K562 (cell line): Measurements from ENCODE around the gene JUN. TPM values are rescaled to one million over a fixed set of nuclear protein-coding genes. Genes with fewer than 3 reads are reported as not detected.

Source experiments
- BRF2 ChIP-seq: IDR thresholded peaks from 3 replicates; pipeline ENCODE4 v1.6.1; 2011; ENCODE audit warnings: borderline replicate concordance, mild to moderate bottlenecking; ENCODE audit not compliant: insufficient read length, insufficient read depth
- CREM ChIP-seq: IDR thresholded peaks from 2 replicates; pipeline ENCODE4 v1.6.1; 2014; ENCODE audit warnings: antibody characterized with exemption, low read depth
- EP300 ChIP-seq: IDR thresholded peaks from 2 replicates; pipeline ENCODE4 v1.6.1; 2012; ENCODE audit warnings: low read length, improper control_type of control experiment
- ETV1 ChIP-seq: fragments of 450-650 bp; conservative IDR thresholded peaks from 2 replicates; pipeline ENCODE4 v1.6.1; 2016; ENCODE audit warnings: missing genetic modification characterization, control low read depth, low read depth, missing compliant biosample characterization
- FOXM1 ChIP-seq, 2 experiments: fragments of 450-650 bp in 1 of 2; sonication (generic) in 1 of 2; formaldehyde crosslinking in 1 of 2; IDR thresholded peaks; 2 replicates each; pipeline versions ENCODE4 v1.6.1 to v1.9.0; 2017 to 2022; ENCODE audit warnings: low read depth in 2 of 2, mild to moderate bottlenecking in 2 of 2, missing genetic modification reagents in 1 of 2, moderate library complexity in 1 of 2
- HNRNPLL ChIP-seq: fragments of 200-400 bp; formaldehyde crosslinking; IDR thresholded peaks from 2 replicates; pipeline ENCODE4 v1.6.1; 2017; ENCODE audit warnings: low read length, low read depth, mild to moderate bottlenecking; ENCODE audit not compliant: poor library complexity, severe bottlenecking
- KDM5B ChIP-seq: fragments of 200-600 bp; sonication (generic); IDR thresholded peaks from 2 replicates; pipeline ENCODE4 v1.6.1; 2012; ENCODE audit warnings: low read depth, mild to moderate bottlenecking, moderate library complexity, low read length, control low read depth, inconsistent platforms; ENCODE audit not compliant: insufficient replicate concordance
- NELFE ChIP-seq: IDR thresholded peaks from 2 replicates; pipeline ENCODE4 v1.6.1; 2011; ENCODE audit warnings: mild to moderate bottlenecking; ENCODE audit not compliant: insufficient read depth, insufficient read length
- POLR2B ChIP-seq: fragments of 450-650 bp; IDR thresholded peaks from 2 replicates; pipeline ENCODE4 v1.6.1; 2018; ENCODE audit warnings: low read depth; ENCODE audit not compliant: partially characterized antibody
- PREB ChIP-seq: sonication (generic); formaldehyde crosslinking; IDR thresholded peaks from 2 replicates; pipeline ENCODE4 v1.8.1; 2023; ENCODE audit warnings: mild to moderate bottlenecking, missing genetic modification reagents
- RBFOX2 ChIP-seq: fragments of 200-400 bp; formaldehyde crosslinking; IDR thresholded peaks from 2 replicates; pipeline ENCODE4 v1.6.1; 2017; ENCODE audit warnings: low read depth, mild to moderate bottlenecking, low read length, moderate library complexity
- SPI1 ChIP-seq: IDR thresholded peaks from 2 replicates; pipeline ENCODE4 v1.6.1; 2011; ENCODE audit warnings: low read depth, low read length, control low read depth, borderline replicate concordance
- TAF7 ChIP-seq: fragments of 450-650 bp; IDR thresholded peaks from 2 replicates; pipeline ENCODE4 v1.6.1; 2016; ENCODE audit warnings: missing genetic modification characterization, missing compliant biosample characterization
- TEAD1 ChIP-seq, 2 experiments: fragments of 450-650 bp in 1 of 2; sonication (generic) in 1 of 2; formaldehyde crosslinking; IDR thresholded peaks; 2 replicates each; pipeline versions ENCODE4 v1.4.0 to v1.8.0; 2020 to 2022; ENCODE audit warnings: mild to moderate bottlenecking in 2 of 2, missing genetic modification reagents in 1 of 2
- TFAM ChIP-seq: fragments of 250-450 bp; sonication (Bioruptor Pico); conservative IDR thresholded peaks from 2 replicates; pipeline ENCODE4 v1.5.0; 2021; ENCODE audit warnings: mild to moderate bottlenecking, moderate library complexity
- ZBTB33 ChIP-seq: sonication (generic); formaldehyde crosslinking; IDR thresholded peaks from 2 replicates; pipeline ENCODE4 v1.8.1; 2023; ENCODE audit warnings: mild to moderate bottlenecking, missing genetic modification reagents
- ZC3H8 ChIP-seq: fragments of 450-650 bp; IDR thresholded peaks from 2 replicates; pipeline ENCODE4 v1.6.1; 2017
- ZFP36 ChIP-seq: fragments of 150-350 bp; IDR thresholded peaks from 2 replicates; pipeline ENCODE4 v1.6.1; 2018; ENCODE audit warnings: low read length, low read depth; ENCODE audit not compliant: partially characterized antibody
- ZFX ChIP-seq: sonication (generic); formaldehyde crosslinking; IDR thresholded peaks from 2 replicates; pipeline ENCODE4 v1.8.0; 2022; ENCODE audit warnings: mild to moderate bottlenecking, missing genetic modification reagents, moderate library complexity
- ZNF174 ChIP-seq: fragments of 250-450 bp; sonication (Bioruptor Pico); IDR thresholded peaks from 2 replicates; pipeline ENCODE4 v1.4.0; 2020; ENCODE audit warnings: mild to moderate bottlenecking
- ZNF175 ChIP-seq: fragments of 200-800 bp; sonication (Bioruptor generic); IDR thresholded peaks from 2 replicates; pipeline ENCODE4 v1.6.1; 2016; ENCODE audit warnings: low read depth, mild to moderate bottlenecking, missing genetic modification characterization, missing compliant biosample characterization
- ZNF24 ChIP-seq: fragments of 450-650 bp; IDR thresholded peaks from 2 replicates; pipeline ENCODE4 v1.6.1; 2016
- ZNF311 ChIP-seq: fragments of 250-450 bp; sonication (Bioruptor Pico); IDR thresholded peaks from 2 replicates; pipeline ENCODE4 v1.4.0; 2020; ENCODE audit warnings: mild to moderate bottlenecking, moderate library complexity
- ZNF316 ChIP-seq: fragments of 450-650 bp; IDR thresholded peaks from 2 replicates; pipeline ENCODE4 v1.6.1; 2016
- ZNF644 ChIP-seq: fragments of 200-800 bp; sonication (Bioruptor generic); IDR thresholded peaks from 2 replicates; pipeline ENCODE4 v1.6.1; 2016; ENCODE audit warnings: low read depth, missing genetic modification characterization, missing compliant biosample characterization
- polyA plus RNA-seq, 8 experiments: library from polyadenylated mRNA; depleted of rRNA in 4 of 8; stranded (reverse) in 5 of 8; unstranded in 3 of 8; fragments of >200 nt; fragmentation: Nextera tagmentation in 2 of 8; fragmentation: Illumina TruSeq in 1 of 8; extraction: Ambion mirVana in 2 of 8; extraction: Trizol in 1 of 8; gene quantifications; 2 replicates each; pipeline versions ENCODE4 v1.2.1 to v1.2.3, GENCODE V29; 2011 to 2014; ENCODE audit warnings: inconsistent platforms in 1 of 8, missing spikeins in 1 of 8
- total RNA-seq, 7 experiments: library from RNA; depleted of rRNA in 6 of 7; stranded (reverse); fragments of >200 nt in 6 of 7; fragmentation: Illumina TruSeq in 2 of 7; extraction: Trizol in 2 of 7; gene quantifications; 2 replicates each; pipeline versions ENCODE4 v1.2.1 to v1.2.3, GENCODE V29; 2011 to 2021; ENCODE audit warnings: low replicate concordance in 1 of 7

JUN gene
- total and polyA plus RNA-seq, 9 of the 15 experiments (the other 6 are each of a cell fraction or from before 2014, with no cell fraction given), result 0.32 to 23.4 (median 4.0) TPM

- TF ChIP-seq PREB (CRISPR knock-in tag) (no peak), CREM (peak; percentile 67), ZNF316 (no peak), ZBTB33 (CRISPR knock-in tag) (no peak), BRF2 (no peak), ZNF175 (CRISPR knock-in tag) (peak; percentile 82; the same call in 1 of the 2 replicates), ZFP36 (peak; percentile 5), ZC3H8 (no peak), RBFOX2 (peak; percentile 92), SPI1 (peak; percentile 92), EP300 (peak; percentile 44; the same call in 1 of the 2 replicates), ETV1 (tag) (0 out of 2 replicates have a peak, but pooled peaks have one; percentile 26), ZFX (CRISPR knock-in tag) (peak; percentile 94), NELFE (no peak), ZNF24 (0 out of 2 replicates have a peak, but pooled peaks have one; percentile 33), POLR2B (peak; percentile 74), FOXM1 (IDR thresholded peaks at IDR 0.05; ENCODE audit: low read depth) (0 out of 2 replicates have a peak, but pooled peaks have one; percentile 6), FOXM1 (CRISPR knock-in tag; IDR thresholded peaks at IDR 0.05; ENCODE audit: low read depth) (no peak), ZNF644 (tag) (peak; percentile 52; the same call in 1 of the 2 replicates), TAF7 (tag) (0 out of 2 replicates have a peak, but pooled peaks have one; percentile 40), ZNF311 (CRISPR knock-in tag) (no peak), KDM5B (peak; percentile 61), TFAM (CRISPR knock-in tag) (no peak), ZNF174 (CRISPR knock-in tag) (no peak), HNRNPLL (peak; percentile 77), TEAD1 (CRISPR knock-in tag; IDR thresholded peaks at IDR 0.05) (no peak)
Observed at GRCh38 chr1:58816072-58816746, 32.4 kb upstream of the JUN start (continued).
